Lower lobe of right lung (tissue), 2 donors: ENCODE data around the gene DNAH2. TPM values are rescaled to one million over a fixed set of nuclear protein-coding genes. Genes with fewer than 3 reads are reported as not detected.

ENCODE experiments used
- ATAC-seq, 2 donors: fragments of 200-7000 bp; cut with Tn5 transposase; one replicate each; pipeline ENCODE4 v1.9.1; 2020 to 2022; ENCODE audit warnings: mild to moderate bottlenecking in 2 of 2, moderate library complexity in 2 of 2
- DNase-seq: peaks from one replicate; pipeline ENCODE4 v3.0.0-alpha.2; 2020
- H3K27ac ChIP-seq: fragments of 200-600 bp; one replicate; pipeline ENCODE4 v1.8.0; 2022
- H3K27me3 ChIP-seq: fragments of 200-600 bp; one replicate; pipeline ENCODE4 v1.8.0; 2022; ENCODE audit warnings: low read depth
- H3K36me3 ChIP-seq: fragments of 200-600 bp; one replicate; pipeline ENCODE4 v1.8.0; 2022; ENCODE audit warnings: mild to moderate bottlenecking
- H3K4me1 ChIP-seq: fragments of 200-600 bp; one replicate; pipeline ENCODE4 v1.8.0; 2022
- H3K4me3 ChIP-seq: fragments of 200-600 bp; one replicate; pipeline ENCODE4 v1.8.0; 2022; ENCODE audit warnings: mild to moderate bottlenecking
- H3K9me3 ChIP-seq: fragments of 200-600 bp; one replicate; pipeline ENCODE4 v1.8.0; 2022
- intact Hi-C: fragments of 100-400 bp; cut with DNase I; formaldehyde crosslinking; loops from one replicate; pipeline ENCODE4 v1.11.0; 2022
- total RNA-seq: library from RNA; stranded (reverse); fragmentation: NEBNext Ultra II Directional; extraction: Animal tissue kit (Norgen Biotek cat#: 25700); gene quantifications from one replicate; pipeline ENCODE4 v1.2.1, GENCODE V29; 2021
- TF ChIP-seq, protein P1 (sequence below): fragments of 200-600 bp; IDR thresholded peaks from one replicate; pipeline ENCODE4 v1.8.0; 2022; ENCODE audit warnings: antibody characterized with exemption, mild to moderate bottlenecking
- donor health status: DM: no; HTN: yes; CAD: no; lungs with severe emphysema.

DNAH2 gene
- total RNA-seq, 1 donor from 2014 or later = 6.2 TPM

DNA sequence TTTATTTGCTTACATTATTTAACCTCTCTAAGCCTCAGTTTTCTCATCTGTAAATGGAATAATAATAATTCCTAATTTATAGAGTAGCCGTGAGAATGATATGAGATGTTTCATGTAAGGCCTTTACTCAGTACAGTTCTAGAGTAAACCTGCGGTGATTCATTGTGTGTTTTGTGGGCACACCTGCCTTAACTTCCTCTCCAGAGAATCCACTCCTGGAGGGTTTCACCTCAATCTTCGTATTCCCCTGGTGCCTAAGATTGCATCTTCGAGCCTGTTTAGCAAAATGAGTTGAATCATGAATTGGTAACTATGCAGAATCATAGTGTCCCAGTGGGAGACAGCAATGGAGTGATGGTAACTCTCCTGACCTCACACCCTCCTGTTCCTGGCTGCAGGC, 52.3 kb downstream of the DNAH2 start:
- no peaks in the 10 kb centered on the region for H3K4me1 ChIP-seq
- no peak overlapping the region for H3K27ac ChIP-seq
- H3K4me3 ChIP-seq = no peak overlapping the region
- ATAC-seq (no peak), DNase-seq (no peak)
- no peaks in the 10 kb centered on the region for H3K36me3 ChIP-seq
- H3K27me3 ChIP-seq = peaks cover 6% of the 10 kb centered on the region
- intact Hi-C loops = no loop called here
- no peaks in the 10 kb centered on the region for H3K9me3 ChIP-seq
- TF ChIP-seq, protein P1, sequence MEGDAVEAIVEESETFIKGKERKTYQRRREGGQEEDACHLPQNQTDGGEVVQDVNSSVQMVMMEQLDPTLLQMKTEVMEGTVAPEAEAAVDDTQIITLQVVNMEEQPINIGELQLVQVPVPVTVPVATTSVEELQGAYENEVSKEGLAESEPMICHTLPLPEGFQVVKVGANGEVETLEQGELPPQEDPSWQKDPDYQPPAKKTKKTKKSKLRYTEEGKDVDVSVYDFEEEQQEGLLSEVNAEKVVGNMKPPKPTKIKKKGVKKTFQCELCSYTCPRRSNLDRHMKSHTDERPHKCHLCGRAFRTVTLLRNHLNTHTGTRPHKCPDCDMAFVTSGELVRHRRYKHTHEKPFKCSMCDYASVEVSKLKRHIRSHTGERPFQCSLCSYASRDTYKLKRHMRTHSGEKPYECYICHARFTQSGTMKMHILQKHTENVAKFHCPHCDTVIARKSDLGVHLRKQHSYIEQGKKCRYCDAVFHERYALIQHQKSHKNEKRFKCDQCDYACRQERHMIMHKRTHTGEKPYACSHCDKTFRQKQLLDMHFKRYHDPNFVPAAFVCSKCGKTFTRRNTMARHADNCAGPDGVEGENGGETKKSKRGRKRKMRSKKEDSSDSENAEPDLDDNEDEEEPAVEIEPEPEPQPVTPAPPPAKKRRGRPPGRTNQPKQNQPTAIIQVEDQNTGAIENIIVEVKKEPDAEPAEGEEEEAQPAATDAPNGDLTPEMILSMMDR = no peak

DNA sequence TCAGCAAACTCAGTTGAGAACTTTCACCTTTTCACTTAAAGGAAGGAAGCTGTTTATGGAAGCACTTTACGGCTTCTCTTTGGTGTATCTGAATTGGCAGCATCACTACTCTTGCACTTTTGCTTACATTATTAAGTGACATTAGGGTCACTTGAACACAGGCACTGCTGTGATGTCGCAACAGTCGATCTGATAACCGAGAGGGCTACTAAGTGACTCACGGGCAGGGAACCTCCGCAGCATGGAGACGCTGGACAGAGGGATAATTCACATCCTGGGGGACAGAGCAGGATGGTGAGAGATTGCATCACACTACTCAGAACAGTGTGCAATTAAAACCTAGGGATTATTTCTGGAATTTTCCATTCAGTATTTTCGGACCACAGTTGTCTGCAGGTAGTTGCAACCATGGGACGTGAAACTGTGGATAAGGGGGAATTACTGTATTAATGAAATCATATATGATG, 56.5 kb downstream of the DNAH2 start:
- Histone ChIP-seq H3K27me3 (peaks cover 6% of the 10 kb centered on the region), H3K4me3 (no peak overlapping the region), H3K4me1 (no peaks in the 10 kb centered on the region), H3K9me3 (no peaks in the 10 kb centered on the region), H3K27ac (no peak overlapping the region), H3K36me3 (no peaks in the 10 kb centered on the region)
- intact Hi-C loops = no loop called here
- ATAC-seq = peak; percentile 68 to 77
- no peak for DNase-seq
- TF ChIP-seq, protein P1 = no peak

DNA sequence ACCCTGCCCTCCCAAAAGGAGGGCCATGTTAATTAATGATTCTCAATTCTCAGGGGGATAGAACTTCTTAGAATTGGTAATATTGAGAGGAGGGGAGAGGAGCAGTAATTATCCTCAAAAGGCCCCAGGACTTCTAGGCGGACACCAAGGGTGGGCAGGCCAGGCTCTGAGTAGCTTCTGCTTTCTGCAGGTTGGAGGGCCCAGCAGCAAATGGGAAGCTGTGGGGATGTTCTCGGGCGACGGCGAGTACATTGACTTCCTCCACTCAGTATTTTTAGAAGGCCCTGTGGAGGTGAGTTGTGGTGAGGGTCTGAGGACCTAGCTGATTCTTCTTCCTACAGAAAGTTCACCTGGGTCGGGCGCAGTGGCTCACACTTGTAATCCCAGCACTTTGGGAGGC, 57.5 kb downstream of the DNAH2 start:
- TF ChIP-seq, protein P1 = no peak
- Histone ChIP-seq H3K27me3 (peaks cover 6% of the 10 kb centered on the region), H3K4me1 (no peaks in the 10 kb centered on the region), H3K4me3 (no peak overlapping the region), H3K27ac (no peak overlapping the region), H3K9me3 (no peaks in the 10 kb centered on the region), H3K36me3 (no peaks in the 10 kb centered on the region)
- intact Hi-C loops = no loop called here
- no peak for ATAC-seq
- DNase-seq = no peak

DNA sequence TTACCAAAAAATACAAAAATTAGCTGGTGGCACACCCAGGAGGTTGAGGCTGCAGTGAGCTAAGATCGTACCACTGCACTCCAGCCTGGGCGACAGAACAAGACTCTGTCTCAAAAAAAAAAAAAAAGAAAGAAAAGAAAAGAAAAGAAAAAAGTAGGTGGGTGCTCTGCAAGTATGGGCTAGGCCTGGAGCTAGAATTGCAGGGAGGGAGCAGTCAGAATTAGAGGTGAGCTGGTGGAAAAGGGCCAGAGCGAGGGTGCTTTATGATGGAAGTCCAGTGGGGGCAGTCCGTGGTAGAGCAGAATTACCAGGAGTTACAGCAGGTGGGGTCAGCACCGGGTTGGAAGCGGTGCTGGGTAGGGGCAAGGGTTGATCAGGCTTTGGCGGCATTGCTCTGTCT, 59.5 kb downstream of the DNAH2 start:
- DNase-seq = no peak
- H3K9me3 ChIP-seq = no peaks in the 10 kb centered on the region
- TF ChIP-seq, protein P1 = no peak
- no peaks in the 10 kb centered on the region for H3K36me3 ChIP-seq
- H3K4me1 ChIP-seq = peaks cover 11% of the 10 kb centered on the region
- H3K4me3 ChIP-seq = no peak overlapping the region
- H3K27ac ChIP-seq = no peak overlapping the region
- ATAC-seq = no peak
- peaks cover 3% of the 10 kb centered on the region for H3K27me3 ChIP-seq
- intact Hi-C loops = no loop called here

DNA sequence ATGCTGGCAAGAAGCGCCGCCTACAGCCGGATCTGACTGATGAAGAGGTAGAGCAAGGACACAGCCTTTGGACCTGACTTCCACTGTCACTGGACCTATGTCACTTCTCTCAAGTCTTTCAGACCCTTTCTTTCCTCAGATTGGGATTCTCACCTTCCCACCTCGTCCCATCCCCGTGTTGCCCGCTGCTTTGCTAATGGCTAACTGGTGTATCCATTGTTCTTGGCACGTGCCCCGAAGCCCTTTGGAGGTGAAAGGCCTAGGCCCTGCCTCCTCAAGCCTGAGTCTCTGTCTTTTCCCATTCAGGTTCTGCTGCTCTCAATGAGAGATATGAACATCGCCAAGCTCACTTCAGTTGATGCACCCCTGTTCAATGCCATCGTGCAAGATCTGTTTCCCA, 63.2 kb downstream of the DNAH2 start:
- TF ChIP-seq, protein P1 = no peak
- Histone ChIP-seq H3K27ac (no peak overlapping the region), H3K4me1 (peaks cover 12% of the 10 kb centered on the region), H3K36me3 (no peaks in the 10 kb centered on the region), H3K4me3 (no peak overlapping the region), H3K27me3 (no peaks in the 10 kb centered on the region), H3K9me3 (no peaks in the 10 kb centered on the region)
- ATAC-seq (no peak), DNase-seq (no peak)
- intact Hi-C loops = no loop called here

DNA sequence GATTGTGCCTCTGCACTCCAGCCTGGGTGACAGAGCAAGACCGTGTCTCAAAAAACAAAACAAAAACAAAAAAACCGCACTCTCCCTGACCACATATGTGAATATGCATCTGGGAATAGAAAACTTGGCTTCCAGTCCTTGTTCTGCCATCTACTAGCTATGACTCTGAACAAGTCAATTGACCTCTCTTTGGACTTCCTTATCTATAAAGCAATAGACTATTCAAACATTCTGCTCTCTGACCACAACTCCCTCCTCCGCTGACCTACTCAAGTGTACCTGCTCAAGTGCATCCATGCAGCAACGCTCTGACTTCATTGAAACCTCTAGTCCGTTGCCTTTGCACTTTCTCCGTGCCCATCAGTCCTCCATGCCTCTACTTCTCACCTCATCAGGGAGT, 63.9 kb downstream of the DNAH2 start:
- Histone ChIP-seq H3K36me3 (no peaks in the 10 kb centered on the region), H3K9me3 (no peaks in the 10 kb centered on the region), H3K27ac (no peak overlapping the region), H3K4me1 (peaks cover 12% of the 10 kb centered on the region), H3K4me3 (no peak overlapping the region), H3K27me3 (no peaks in the 10 kb centered on the region)
- TF ChIP-seq, protein P1 = no peak
- ATAC-seq = peak; percentile 90 to 95
- no peak for DNase-seq
- intact Hi-C loops = no loop called here
